ENCODE measurements around the gene ADH4. TPM values are rescaled to one million over a fixed set of nuclear protein-coding genes. Genes with fewer than 3 reads are reported as not detected.
"Not testable (repeated sequence)": the region's sequence is repeated elsewhere in the genome, so short reads cannot be mapped to it uniquely, and the experiment has no call there.

The ADH4 gene
- total RNA-seq, 4 donors from 2014 or later: 0.13 to 0.64 TPM; not detected in 2

DNA sequence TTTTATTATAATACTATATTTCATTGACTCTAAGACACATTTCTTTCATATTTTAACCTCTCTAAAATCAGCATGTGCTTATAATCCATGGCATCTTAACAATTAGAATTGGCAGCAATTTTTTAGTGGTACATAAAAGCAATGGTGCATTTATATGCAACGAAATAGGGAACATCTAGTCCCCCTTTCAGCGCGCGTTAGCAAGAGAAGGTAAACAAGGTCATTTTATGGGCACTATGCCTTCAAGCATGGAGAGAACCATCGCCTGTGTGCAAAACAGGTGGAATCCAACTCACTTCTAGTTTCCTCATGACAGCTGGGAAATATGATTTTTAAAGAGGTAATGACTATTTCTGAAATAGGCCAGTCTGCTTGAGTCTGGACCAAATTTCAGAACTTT is 61.9 kb downstream of the ADH4 start:
- intact Hi-C loops (cut with DNase I; ENCODE audit: low total_unique reads): no loop called here
- DNase-seq (ENCODE audit: low spot score in 2 of 2): no peak
- TF ChIP-seq POLR2A (IDR thresholded peaks at IDR 0.05): no peak
- no peak for TF ChIP-seq CTCF (IDR thresholded peaks at IDR 0.05)
- no peak overlapping the region for H3K4me3 ChIP-seq (ENCODE audit: low read depth, poor library complexity, severe bottlenecking)
- 90 to 92% methylated on average over 5 of the region's 5 CpGs for WGBS, 2 donors

GRCh38 chr4:99080869-99081268 is 63.2 kb downstream of the ADH4 start:
- DNase-seq (ENCODE audit: low spot score in 2 of 2); intact Hi-C loops (cut with DNase I; ENCODE audit: low total_unique reads); H3K4me3 ChIP-seq (ENCODE audit: low read depth, poor library complexity, severe bottlenecking): not testable (repeated sequence)
- WGBS, 2 donors: 62% methylated on average over 6 of the region's 6 CpGs

DNA sequence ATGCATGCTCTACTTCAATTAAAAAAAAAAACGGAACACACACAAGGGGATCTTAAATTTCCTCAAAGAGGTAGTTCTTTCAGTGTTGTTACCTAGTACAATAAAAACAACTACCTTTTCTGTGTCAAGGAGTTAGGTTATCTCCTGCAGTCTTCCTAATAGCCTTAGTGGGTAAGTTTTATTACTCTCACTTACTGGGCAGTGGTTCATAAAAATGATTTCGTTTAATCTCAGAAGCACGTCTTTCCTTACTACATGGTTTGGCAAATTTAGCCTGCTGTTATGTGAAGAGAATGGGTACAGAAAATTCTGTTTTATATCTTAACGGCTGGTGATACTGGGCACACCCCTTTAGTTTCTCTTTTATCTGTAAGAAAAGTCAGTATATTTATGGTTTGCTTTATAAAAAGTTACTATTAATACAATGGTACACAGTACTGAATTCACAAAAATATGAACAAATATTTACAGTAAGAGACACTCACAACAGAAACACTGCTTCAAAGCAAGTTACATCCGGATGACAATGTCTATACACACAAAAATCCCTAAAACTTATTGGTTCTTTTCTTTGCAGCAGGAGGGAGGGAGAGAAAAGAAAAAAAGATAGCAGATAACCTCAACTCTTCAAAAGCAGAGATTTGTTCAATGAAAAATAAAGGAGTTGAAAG is 64.3 kb downstream of the ADH4 start:
- H3K4me3 ChIP-seq (ENCODE audit: low read depth, poor library complexity, severe bottlenecking): no peak overlapping the region
- intact Hi-C loops (cut with DNase I; ENCODE audit: low total_unique reads): no loop called here
- DNase-seq (ENCODE audit: low spot score in 2 of 2): no peak
- WGBS, 2 donors: 73 to 78% methylated on average over 5 of the region's 5 CpGs
- TF ChIP-seq POLR2A (IDR thresholded peaks at IDR 0.05) (no peak), CTCF (IDR thresholded peaks at IDR 0.05) (no peak)

DNA sequence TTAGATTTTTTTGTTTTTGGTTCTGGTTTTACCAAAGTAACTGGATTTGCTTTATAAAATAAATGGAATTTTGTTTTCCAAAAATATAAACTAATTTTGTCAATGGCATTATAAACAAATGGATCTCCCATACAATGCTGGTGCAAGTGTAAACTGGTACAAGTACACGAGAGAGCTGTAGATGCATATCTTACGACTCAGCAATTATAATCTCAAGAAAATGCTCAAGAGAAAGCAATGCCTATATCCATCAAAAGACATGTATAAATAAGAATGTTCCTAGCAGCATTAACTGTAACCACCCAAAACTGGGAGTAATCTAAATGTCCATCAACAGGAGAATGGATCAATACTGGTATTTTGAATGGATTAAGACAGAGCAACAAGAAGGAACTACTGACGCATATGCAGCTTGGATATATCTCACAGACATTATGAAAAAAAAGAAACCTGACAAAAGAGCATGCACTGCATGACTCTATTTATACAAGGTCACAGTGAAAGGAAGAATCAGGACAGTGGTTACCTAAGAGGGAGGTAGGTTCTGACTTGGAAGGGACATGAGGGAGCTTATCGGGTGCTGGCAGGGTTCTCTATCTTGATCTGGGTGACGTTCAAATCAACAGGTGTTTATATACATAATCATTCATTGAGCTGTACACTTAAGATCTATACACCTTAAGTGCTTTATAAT is 65.0 kb downstream of the ADH4 start:
- WGBS, 2 donors: 59 to 66% methylated on average over 5 of the region's 5 CpGs
- TF ChIP-seq CTCF (IDR thresholded peaks at IDR 0.05) (no peak), POLR2A (IDR thresholded peaks at IDR 0.05) (no peak)
- no peak overlapping the region for H3K4me3 ChIP-seq (ENCODE audit: low read depth, poor library complexity, severe bottlenecking)
- intact Hi-C loops (cut with DNase I; ENCODE audit: low total_unique reads): no loop called here
- DNase-seq (ENCODE audit: low spot score in 2 of 2): no peak

DNA sequence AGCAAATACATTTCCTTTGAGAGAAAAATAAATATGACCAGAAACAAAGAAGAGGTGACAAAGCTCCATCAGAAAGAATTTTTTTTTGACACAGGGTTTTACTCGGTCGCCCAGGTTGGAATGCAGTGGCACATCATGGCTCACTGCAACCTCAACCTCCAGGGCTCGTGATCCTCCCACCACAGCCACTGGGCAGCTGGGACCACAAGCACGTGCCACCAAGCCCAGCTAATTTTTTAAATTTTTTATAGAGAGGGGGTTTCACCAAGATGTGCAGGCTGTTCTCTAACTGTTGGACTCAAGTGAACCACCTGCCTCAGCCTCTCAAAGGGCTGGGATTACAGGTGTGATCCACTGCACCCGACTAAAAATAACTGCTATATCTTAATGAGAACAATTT is 65.8 kb downstream of the ADH4 start:
- H3K4me3 ChIP-seq (ENCODE audit: low read depth, poor library complexity, severe bottlenecking): no peak overlapping the region
- intact Hi-C loops (cut with DNase I; ENCODE audit: low total_unique reads): no loop called here
- no peak for DNase-seq (ENCODE audit: low spot score in 2 of 2)
- WGBS, 2 donors: 82 to 89% methylated on average over 5 of the region's 5 CpGs
- no peak for TF ChIP-seq CTCF (IDR thresholded peaks at IDR 0.05)
- no peak for TF ChIP-seq POLR2A (IDR thresholded peaks at IDR 0.05)

DNA sequence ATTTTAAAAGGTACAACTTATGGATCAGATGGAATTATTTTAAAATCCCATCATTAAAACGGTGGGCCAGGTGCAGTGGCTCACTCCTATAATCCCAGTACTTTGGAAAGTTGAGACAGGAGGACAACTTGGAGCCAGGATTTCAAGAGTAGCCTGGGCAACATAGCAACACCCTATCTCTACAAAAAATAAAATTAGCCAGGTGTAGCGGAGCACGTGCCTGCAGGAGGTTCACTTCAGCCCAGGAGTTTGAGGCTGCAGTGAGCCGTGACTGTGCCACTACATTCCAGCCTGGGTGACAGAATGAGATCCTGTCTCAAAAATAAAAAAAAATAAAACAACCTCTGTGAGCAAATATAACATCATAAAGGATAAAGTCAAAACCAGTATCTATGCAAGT is 66.9 kb downstream of the ADH4 start:
- 76 to 82% methylated on average over 4 of the region's 4 CpGs for WGBS, 2 donors
- H3K4me3 ChIP-seq (ENCODE audit: low read depth, poor library complexity, severe bottlenecking): no peak overlapping the region
- intact Hi-C loops (cut with DNase I; ENCODE audit: low total_unique reads): no loop called here

More for the DNA sequence above, 66.9 kb downstream of the ADH4 start:
- TF ChIP-seq POLR2A (IDR thresholded peaks at IDR 0.05) (no peak), CTCF (IDR thresholded peaks at IDR 0.05) (no peak)
- no peak for DNase-seq (ENCODE audit: low spot score in 2 of 2)

Measured in lower leg skin (tissue), 4 donors.